Measurements from ENCODE around the gene NPR1.
A peak's percentile ranks its signal among the peaks of the same experiment; 100 is the strongest.

Gene NPR1

DNA sequence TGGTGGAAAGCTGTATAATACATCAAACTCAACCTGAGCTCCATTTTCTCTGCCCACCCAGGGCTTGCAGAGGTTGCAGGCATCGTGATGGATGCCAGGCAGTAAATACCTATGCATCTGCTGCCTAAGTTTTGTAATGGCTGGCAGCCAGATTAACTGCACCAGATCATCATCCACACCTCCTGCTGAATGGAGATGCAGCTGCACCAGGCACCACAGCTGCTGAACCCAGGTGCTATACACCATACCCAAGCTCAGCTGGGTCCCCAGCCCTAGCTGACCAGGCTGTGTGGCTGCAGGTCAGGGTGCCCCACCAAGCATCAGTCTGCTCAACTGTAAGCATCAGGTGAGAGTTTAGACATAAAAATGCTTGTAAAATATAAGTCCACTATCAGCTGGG lies 26.7 kb upstream of the NPR1 start:
- peaks cover 4% of the 10 kb centered on the region for H3K36me3 Mint-ChIP-seq (ENCODE audit: low read depth)
- no peak overlapping the region for H3K27ac Mint-ChIP-seq
- no peaks in the 10 kb centered on the region for H3K9me3 Mint-ChIP-seq
- TF ChIP-seq, protein P1, sequence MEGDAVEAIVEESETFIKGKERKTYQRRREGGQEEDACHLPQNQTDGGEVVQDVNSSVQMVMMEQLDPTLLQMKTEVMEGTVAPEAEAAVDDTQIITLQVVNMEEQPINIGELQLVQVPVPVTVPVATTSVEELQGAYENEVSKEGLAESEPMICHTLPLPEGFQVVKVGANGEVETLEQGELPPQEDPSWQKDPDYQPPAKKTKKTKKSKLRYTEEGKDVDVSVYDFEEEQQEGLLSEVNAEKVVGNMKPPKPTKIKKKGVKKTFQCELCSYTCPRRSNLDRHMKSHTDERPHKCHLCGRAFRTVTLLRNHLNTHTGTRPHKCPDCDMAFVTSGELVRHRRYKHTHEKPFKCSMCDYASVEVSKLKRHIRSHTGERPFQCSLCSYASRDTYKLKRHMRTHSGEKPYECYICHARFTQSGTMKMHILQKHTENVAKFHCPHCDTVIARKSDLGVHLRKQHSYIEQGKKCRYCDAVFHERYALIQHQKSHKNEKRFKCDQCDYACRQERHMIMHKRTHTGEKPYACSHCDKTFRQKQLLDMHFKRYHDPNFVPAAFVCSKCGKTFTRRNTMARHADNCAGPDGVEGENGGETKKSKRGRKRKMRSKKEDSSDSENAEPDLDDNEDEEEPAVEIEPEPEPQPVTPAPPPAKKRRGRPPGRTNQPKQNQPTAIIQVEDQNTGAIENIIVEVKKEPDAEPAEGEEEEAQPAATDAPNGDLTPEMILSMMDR (IDR thresholded peaks at IDR 0.05; ENCODE audit: unreplicated experiment in 3 of 3) = no peak
- H3K4me3 Mint-ChIP-seq = no peak overlapping the region
- H3K4me1 Mint-ChIP-seq = no peaks in the 10 kb centered on the region
- no peaks in the 10 kb centered on the region for H3K27me3 Mint-ChIP-seq (ENCODE audit: low read depth)

DNA sequence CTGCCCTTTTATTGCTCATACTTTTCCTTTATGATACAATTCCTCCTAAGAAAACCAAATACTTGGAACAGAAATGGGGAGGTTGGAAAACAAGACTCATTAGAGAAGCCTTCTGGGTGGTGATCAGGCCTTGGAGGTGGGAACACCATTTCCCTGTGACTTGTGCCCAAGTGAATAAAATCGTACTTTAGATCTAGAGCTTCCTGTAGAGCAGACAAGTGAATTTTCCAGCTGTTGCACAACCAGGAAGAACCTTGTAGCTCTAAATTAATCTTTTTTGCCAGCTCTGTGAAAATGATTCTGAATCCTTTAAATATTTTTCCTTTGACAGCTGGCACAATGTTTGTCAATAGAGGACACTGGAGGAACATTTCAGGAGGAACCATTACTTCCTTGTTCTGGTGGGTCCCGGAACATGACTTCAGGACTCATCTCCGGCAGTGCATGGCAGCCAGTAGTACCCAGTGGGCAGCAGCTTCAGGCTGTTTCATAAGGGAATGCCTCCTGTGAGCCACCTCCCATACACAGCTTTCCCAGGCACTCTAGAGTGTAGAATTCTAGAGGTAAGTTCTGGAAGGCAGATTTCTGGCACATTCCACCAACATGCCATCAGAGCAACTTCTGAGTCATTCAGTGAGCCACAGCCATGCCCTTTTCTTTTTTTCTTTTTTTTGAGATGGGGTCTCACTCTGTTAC lies 25.5 kb upstream of the NPR1 start:
- Mint-ChIP-seq H3K36me3 (ENCODE audit: low read depth) (no peaks in the 10 kb centered on the region), H3K4me3 (no peak overlapping the region), H3K27ac (no peak overlapping the region), H3K27me3 (ENCODE audit: low read depth) (no peaks in the 10 kb centered on the region), H3K9me3 (no peaks in the 10 kb centered on the region), H3K4me1 (no peaks in the 10 kb centered on the region)
- TF ChIP-seq, protein P1 (IDR thresholded peaks at IDR 0.05; ENCODE audit: unreplicated experiment in 3 of 3) = no peak

DNA sequence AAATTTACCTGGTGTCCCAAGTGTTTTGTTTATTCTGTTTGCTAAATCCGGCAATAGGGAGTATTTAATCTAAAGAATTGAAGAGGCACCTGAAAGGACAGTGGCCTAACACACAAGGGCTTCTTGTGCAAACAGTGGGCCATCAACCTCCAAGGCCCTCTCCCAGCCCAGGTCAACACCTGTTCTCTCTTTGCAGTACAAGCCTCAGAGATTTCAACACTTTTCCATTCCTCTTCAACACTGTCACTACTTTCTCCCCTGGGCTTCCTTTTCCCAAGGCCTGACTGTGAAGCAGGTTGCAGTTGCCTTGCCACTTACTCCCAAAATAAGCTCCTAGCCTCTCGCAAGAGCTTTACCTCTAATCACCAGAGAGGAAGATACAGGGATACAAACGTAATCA lies 23.2 kb upstream of the NPR1 start:
- TF ChIP-seq, protein P1 (IDR thresholded peaks at IDR 0.05; ENCODE audit: unreplicated experiment in 3 of 3) = no peak
- H3K36me3 Mint-ChIP-seq (ENCODE audit: low read depth) = no peaks in the 10 kb centered on the region
- H3K27me3 Mint-ChIP-seq (ENCODE audit: low read depth) = no peaks in the 10 kb centered on the region
- no peaks in the 10 kb centered on the region for H3K9me3 Mint-ChIP-seq
- peaks cover 13% of the 10 kb centered on the region for H3K4me1 Mint-ChIP-seq
- H3K4me3 Mint-ChIP-seq = peak overlapping the region in 1 of 3 experiments; percentile 23
- H3K27ac Mint-ChIP-seq = no peak overlapping the region

DNA sequence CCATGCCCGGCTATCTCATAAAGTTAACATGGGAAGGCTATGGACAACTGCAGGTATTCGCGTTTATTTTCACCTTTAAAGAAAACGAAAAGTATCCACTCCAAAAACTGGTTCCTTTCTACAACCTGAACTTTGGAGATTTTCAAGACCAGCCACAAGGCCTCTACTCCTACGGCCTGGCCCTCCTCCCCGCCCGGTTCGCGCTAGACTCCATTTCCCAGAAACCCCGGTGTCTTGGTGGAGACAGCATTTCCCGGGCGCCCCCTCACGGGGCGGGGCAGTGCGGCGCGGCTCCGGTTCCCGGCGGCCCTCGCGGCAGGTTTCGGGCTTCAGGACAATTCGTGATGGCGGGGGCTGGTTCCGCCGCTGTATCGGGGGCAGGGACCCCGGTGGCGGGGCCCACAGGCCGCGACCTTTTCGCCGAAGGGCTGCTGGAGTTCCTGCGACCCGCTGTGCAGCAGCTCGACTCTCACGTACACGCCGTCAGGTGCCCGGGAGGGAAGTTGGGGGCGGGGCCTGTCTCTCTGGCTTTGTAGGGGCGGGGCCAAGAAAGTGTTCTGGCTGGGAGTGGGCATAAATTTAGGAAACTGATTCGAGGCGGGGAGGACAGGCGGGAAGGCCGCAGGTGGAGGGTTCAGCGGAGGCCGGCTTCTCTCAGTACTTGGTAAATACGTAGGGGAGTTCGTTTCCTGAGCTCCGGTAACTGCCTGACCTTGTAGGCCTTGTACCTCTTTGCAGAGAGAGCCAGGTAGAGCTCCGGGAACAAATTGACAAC lies 19.9 kb upstream of the NPR1 start, which contains the start of gene SNAPIN:
Gene SNAPIN (plus strand): TSS at position 304 of the 775 bp plus-strand sequence. CDS start 41 bp downstream, at position 345.
- Mint-ChIP-seq H3K27ac (peak within 1 kb of the TSS; percentile 82 to 98 (median 93)), H3K36me3 (ENCODE audit: low read depth) (peaks cover 28% of the 10 kb centered on the region), H3K4me1 (peaks cover 13% of the 10 kb centered on the region), H3K4me3 (peak within 1 kb of the TSS; percentile 97 to 99 (median 99)), H3K27me3 (ENCODE audit: low read depth) (no peaks in the 10 kb centered on the region), H3K9me3 (no peaks in the 10 kb centered on the region)
- TF ChIP-seq, protein P1 (IDR thresholded peaks at IDR 0.05; ENCODE audit: unreplicated experiment in 3 of 3) = peak in 1 of 3 experiments; percentile 12

DNA sequence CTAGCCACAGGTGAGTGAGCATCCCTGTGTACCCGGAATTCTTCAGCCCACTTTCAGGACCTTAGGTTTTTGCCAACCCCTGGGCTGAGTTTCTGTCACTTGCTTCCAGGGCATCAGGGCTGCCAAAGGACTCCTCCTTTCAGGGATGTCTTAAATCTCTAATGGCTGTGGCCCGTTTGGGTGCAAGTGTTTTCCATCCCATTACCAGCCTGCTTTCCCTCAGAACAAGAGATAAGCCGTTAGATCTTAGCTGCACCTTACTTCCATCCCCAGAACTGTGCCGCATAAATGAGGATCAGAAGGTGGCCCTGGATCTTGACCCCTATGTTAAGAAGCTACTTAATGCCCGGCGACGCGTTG lies 19.3 kb upstream of the NPR1 start:
- Mint-ChIP-seq H3K36me3 (ENCODE audit: low read depth) (peaks cover 34% of the 10 kb centered on the region), H3K4me3 (peak overlapping the region; percentile 97 to 99 (median 99)), H3K9me3 (no peaks in the 10 kb centered on the region), H3K27me3 (ENCODE audit: low read depth) (no peaks in the 10 kb centered on the region), H3K4me1 (peaks cover 13% of the 10 kb centered on the region), H3K27ac (peak overlapping the region; percentile 82 to 98 (median 93))
- TF ChIP-seq, protein P1 (IDR thresholded peaks at IDR 0.05; ENCODE audit: unreplicated experiment in 3 of 3) = no peak
